ENCODE results near the gene ADPRM. TPM values are rescaled to one million over a fixed set of nuclear protein-coding genes. Genes with fewer than 3 reads are reported as not detected.
"Not testable (repeated sequence)": the region's sequence is repeated elsewhere in the genome, so short reads cannot be mapped to it uniquely, and the experiment has no call there.

ADPRM gene
- total RNA-seq, 1 donor from 2014 or later, result 5.9 TPM

DNA sequence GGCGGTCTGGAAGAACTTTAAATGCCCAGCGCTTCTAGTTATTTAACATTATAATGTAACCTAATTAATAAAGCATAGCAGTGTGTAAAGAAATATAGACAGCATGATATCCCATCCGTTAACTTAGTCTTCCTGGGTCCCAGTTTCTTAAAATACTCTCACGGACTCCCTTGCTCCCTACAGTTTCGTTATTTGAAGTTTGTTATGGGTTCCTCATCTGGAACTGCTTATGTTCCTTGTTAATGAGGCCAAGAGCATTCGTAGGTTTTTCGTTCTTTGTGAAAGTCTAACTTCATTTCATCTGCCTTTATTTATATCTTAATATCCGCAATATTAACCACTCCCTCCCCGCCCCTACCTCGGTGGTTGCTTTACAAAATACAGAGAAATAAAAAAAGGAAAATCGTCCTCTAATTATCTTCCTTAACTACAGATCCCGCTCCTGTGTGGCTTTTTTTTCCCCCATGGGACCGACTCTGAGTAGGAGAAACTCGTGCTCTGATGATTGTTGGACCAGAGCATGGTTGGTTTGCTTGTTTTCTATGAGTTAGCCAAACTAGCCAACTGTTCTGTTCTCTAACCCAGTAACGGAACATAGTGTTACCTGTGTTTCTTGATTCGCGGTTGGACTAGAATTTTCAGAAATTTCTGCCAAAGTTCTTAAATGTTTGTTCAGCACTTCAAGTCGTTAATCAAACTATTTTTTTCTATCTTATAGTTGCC lies 863 bp downstream of the ADPRM start:
- DNase-seq (ENCODE audit: extremely low read depth, low read depth, low spot score), result no peak

DNA sequence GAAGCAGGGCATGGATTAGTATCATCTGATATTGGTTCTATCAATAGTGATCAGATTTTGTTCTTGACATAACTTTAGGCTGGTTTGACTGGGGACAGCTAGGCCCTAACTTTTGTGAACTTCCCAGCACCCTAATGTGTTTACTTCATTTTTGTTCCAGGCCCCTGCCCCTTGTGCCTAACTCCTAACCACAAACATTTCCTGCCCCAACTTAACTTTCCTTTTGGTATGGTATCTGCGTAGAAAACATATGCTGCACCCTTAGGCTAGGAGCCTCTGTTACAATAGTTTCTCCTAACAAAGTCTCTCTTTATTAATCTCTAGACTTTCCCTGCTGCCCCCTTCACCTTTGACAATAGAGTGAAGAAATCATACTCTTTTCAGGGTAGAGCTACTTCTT lies 2.5 kb downstream of the ADPRM start:
- DNase-seq (ENCODE audit: extremely low read depth, low read depth, low spot score), result no peak

DNA sequence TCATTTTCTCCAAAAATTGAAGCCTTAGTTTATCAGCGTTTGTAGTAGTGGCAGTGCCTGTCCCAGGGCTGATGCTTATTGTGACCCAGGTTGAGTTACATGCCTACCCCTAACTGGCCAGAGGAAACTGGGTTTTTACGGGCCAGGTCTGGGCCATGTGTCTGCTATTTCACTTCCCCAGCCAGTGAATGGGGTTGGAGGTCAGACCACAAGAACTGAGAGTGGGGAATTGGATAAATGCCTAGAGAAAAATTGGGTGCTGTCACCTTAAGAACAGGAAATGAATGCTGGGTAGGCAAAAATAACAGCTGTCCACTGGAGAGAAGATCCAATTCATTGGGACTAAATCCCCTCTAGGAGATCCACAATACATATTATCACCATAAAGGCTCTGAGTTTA lies 5.2 kb downstream of the ADPRM start:
- DNase-seq (ENCODE audit: extremely low read depth, low read depth, low spot score), result no peak

DNA sequence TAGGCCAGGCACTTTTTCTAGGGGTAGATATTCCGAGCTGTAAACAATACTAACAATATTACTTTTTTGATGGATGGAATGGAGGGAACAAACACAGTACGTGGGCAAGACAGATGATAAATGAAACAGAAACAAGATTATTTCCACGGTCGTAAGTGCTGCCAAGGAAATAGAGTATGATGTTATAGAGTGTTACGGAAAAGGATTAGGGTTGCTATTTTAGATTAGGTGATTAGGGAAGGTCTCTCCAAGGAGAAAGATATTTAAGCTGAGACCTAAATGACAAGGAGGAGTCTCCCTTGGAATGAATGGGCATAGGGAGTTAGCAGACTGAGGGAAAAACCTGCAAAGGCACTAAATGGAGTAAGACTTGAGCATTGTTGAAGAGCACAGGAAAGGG lies 8.3 kb downstream of the ADPRM start:
- no peak for DNase-seq (ENCODE audit: extremely low read depth, low read depth, low spot score)

DNA sequence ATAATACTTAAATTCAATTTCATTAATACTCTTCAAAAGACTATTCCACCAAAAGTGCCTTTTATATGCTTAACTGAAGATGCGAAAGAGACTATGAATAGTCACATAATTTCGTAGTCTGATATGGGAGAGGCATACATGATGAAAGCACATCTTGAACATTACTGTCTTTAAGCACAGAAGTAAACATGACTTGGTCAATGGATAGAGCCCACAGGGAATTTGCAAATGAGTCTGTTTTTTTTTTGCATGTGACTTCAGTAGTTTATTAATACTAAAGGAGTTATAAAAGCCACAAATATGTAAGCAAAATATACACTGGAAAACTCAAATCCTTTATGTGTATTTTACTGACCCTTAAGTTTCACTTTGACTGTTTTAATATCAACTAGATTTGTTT lies 15.9 kb downstream of the ADPRM start:
- DNase-seq (ENCODE audit: extremely low read depth, low read depth, low spot score), result no peak

DNA sequence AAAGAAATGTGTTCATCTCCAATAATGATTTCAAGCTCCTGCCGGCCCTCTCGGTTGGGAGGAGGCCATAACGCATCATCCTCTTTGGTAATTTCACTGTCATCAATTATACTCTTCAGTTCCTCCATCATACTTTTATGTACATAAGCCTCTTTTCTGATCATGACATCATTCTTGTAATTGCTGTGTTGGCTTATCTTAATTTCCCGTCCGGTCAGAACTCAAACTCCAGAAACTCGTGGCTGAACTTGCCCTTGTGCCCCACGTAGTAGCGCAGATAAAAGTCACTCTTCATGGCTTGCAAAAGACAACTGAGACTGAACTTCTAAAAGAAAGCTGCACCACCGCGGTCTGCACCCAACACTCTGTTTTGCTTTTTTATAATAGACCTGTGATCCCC lies 18.8 kb downstream of the ADPRM start:
- no peak for DNase-seq (ENCODE audit: extremely low read depth, low read depth, low spot score)

DNA sequence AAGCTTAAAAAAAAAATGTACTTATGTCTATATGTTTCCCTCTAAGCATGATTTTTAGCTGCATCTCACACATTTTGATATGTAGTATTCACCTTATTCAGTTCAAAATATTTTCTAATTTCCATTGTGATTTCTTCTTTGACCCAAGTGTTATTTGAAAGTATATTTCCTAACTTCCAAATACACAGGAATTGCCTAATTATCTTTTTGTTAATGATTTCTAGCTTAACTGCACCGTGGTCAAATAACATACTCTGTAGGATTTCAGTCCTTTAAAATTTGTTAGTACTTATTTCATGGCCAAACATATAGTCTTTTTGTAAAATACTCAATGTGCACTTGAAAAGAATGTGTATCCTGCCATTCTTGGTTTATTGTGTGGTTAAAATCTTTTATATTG lies 21.2 kb downstream of the ADPRM start:
- no peak for DNase-seq (ENCODE audit: extremely low read depth, low read depth, low spot score)

DNA sequence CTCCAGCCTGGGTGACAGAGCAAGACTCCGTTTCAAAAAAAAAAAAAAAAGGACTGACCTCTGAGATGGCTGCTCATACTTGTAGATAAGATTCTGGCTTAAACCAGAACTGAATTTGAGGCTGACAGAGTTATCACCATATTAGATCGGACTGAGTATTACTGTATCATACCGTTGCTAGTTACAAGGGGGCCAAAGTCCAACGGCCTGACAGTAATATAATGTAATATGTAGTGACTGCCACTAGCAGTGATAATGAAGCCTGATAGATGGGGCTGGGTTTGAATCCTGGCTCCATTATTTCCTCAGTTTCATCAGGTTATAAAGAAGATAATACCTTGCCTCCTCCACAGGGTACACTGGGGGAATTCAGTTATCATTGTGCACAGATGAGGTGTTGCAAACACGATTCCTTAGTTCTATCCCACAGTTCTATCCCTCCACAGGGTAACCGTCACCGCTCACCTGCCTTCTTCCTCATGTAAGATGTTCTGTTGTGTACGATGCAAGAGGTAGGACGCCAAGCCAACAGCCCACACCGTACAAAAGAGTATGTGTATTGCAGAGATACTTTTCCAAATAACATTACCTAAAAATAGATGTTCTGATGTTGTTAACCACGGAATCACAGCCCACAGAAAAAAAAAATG lies 27.3 kb downstream of the ADPRM start:
- no peak for DNase-seq (ENCODE audit: extremely low read depth, low read depth, low spot score)

DNA sequence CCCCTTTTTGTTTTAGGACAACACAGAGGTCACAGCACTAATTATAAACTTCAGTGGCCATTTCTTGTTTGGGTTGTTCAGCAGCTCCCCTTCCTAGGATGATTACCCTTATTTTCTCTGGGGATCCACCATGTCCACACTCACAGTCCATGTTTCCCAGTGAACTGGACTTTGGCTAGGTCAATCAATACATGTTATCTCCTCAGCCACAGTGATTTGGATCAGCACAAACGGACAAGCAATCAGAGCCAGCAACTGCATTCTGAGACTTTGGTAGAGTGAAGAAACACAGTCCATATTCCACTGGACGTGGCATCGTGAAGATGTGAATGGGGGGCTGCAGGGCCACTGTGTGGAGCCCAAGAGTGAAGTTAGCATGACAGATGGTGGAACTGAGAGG lies 27.9 kb downstream of the ADPRM start:
- no peak for DNase-seq (ENCODE audit: extremely low read depth, low read depth, low spot score)

DNA sequence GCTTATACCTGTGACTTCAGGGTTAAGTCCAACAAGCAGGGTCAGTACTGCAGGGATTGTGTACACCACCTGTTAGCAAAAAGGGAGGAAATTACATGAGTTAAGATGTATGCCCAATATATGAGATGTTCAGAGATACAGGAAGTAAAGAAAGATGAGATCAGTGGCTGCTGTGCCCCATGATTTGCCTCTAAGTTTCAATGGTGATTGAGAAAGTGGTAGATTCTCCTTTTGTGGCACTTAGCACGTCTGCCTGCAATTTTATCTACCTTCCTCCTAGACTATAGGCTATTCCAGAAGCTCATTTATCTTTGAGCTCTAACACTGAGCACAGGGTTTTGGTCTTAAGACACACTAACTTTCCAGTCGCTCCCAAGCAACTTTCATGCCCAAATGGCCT lies 28.8 kb downstream of the ADPRM start:
- DNase-seq (ENCODE audit: extremely low read depth, low read depth, low spot score), result no peak

DNA sequence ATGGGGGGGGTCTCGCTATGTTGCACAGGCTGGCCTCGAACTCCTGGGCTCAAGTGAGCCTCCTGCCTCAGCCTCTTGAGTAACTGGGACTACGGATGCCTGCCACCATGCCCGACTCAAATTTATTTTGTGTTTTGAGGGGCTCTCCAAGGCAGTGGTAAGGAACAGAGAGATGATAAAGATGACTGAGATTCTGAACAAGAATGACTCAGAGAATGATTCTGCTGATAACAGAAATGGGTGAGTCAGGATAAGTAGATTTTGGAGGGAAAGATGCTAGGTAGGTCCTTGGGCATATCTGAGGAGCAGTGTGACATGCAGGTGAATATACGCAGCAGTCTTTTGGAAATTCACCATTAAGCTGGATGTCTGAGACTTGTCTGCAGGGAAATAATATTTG lies 29.8 kb downstream of the ADPRM start:
- DNase-seq (ENCODE audit: extremely low read depth, low read depth, low spot score), result no peak

DNA sequence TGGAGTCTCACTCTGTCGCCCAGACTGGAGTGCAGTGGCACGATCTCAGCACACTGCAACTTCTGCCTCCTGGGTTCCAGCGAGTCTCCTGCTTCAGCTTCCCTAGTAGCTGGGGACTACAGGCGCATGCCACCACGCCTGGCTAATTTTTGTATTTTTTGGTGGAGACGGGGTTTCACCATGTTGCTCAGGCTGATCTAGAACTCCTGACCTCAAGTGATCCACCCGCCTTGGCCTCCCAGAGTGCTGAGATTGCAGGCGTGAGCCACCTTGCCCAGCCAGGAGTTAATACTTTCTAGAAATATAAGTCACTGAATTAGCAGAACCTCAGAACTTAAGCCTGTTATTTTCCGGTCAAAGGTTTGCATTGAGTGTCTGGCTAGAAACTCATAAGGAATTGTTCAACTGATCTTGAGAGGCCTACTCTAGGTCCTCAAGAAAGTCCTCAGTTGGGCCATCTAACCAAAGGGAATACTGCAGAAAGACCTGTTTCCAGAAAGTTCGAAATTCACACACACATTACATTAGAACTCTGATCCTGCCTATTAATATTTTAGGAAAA lies 31.0 kb downstream of the ADPRM start:
- no peak for DNase-seq (ENCODE audit: extremely low read depth, low read depth, low spot score)

DNA sequence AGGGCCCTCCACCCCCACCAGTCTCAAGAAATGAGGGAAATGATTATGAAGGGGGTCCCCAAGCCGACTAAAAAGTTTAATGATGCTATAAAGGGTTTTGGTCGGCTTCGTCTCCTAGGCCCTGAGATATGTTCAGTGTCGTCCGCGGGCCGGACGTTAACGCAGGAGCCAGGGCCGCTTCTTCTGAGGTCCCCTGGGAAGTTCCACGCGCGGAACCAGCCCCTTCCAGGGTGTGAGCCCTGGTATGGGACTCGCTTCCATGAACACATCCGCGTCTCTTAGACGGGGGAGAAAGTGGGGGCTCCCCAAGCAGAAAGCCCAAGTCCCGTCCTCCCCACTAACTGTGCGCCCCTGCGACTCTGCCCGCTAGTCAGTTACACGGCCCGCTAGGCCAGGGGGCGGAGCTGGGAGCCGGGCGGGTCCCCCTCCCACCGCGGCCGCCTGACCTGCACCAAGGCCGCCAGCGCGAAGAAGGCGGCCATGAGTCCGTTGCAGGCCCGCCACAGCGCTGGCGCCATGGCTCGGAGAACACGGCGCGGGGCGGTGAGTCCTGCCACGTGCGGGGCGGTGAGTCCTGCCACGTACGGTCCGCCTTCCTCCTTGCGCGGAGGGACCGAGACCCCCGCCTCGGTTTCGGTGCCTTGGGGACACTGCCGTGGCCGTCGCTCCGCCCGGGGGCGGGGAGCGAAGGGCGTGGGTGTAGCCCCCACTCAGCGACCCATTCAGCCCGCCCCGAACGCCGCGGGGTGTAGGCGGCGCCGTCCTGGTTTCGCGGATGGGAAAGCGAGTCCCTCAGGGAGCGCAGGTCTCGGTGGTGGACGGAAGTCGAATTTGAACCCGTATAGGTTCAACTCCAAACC lies 32.2 kb downstream of the ADPRM start, which contains the start of gene TMEM220:
Gene TMEM220, minus strand, starts transcription at position 690 of the 860 bp plus-strand sequence. Its CDS starts 172 bp downstream, at position 518.
- DNase-seq (ENCODE audit: extremely low read depth, low read depth, low spot score), result no peak

DNA sequence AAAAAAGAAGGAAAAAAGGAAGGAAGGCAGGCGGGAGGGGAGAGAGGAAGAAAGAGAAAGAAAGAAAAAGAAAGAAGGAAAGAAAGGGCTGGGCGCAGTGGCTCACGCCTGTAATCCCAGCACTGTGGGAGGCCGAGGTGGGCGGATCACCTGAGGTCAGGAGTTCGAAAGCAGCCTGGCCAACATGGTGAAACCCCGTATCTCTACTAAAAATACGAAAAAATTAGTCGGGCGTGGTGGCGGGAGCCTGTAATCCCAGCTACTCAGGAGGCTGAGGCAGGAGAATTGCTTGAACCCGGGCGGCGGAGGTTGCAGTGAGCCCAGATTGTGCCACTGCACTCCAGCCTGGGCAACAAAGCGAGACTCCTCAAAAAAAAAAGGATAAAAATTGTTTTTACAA lies 32.9 kb downstream of the ADPRM start:
- DNase-seq (ENCODE audit: extremely low read depth, low read depth, low spot score), result not testable (repeated sequence)

DNA sequence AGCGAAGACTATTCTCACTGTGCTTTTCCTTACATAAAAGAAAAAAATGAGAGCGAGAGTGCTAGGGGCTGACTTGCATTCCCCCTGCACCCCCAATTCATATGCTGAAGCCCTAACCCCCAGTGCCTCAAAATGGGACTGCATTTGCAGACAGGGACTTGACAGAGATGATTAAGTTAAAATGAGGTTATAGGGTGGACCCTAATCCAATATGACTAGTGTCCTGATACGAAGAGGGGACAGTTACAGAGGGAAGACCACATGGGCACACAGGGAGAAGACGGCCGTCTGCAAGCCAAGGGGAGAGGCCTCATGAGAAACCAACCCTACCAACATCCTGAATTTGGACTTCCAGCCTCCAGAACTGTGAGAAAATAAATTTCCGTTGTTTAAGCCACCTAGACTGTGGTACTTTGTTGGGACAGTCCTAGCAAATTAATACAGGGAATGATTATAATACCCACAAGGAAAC lies 34.0 kb downstream of the ADPRM start:
- no peak for DNase-seq (ENCODE audit: extremely low read depth, low read depth, low spot score)

DNA sequence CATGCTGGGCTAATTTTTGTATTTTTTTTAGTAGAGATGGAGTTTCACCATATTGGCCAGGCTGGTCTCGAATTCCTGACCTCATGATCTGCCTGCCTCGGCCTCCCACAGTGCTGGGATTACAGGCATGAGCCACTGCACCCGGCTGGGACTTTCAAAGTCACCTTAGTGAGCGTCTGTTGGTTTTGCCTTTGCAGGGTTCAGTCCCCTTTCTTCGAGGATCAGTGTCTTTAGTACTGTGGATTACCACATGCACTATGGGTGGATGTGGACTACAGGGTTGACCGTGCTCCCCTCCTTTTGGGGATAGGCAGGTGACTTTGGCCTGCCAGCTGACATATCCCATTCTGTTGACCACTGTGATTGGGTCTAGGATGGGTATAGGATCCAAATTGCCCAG lies 34.7 kb downstream of the ADPRM start:
- DNase-seq (ENCODE audit: extremely low read depth, low read depth, low spot score), result not testable (repeated sequence)

DNA sequence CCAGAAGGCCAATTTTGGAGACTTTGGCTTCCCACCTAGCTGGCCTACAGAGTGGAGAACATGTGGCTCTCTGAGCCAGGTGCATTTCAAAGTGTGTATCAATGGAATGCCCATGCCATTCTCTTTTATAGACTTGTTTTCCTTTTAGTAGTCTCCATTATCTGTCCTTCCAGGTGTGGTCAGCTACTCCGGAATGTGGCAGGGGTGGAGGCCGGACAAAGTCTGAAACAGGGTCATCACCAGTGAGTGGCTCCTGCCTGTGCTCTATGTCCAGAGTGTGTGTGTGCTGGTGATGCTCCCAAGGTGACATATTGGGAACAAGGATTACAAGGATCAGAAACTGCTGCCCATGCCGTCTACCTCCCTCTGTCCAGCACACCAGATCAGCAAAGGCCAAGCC lies 36.3 kb downstream of the ADPRM start:
- DNase-seq (ENCODE audit: extremely low read depth, low read depth, low spot score), result no peak

DNA sequence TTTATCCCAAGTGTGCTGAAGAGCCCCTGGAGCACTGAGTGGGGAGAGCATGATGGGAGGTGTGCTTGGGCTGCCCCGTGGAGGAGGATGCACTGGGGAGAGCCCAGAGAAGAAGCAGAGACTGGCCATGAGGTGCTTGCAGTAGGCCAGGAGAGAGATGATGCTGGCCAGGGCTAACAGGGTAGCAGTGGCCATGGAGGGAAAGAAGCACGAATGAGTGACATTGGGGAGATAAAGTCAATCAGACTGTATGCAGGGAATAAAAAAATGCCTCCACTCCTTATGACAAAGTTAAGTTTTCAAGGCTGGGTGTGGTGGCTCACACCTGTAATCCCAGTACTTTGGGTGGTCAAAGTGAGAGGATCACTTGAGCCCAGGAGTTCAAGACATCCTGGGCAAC lies 37.9 kb downstream of the ADPRM start:
- DNase-seq (ENCODE audit: extremely low read depth, low read depth, low spot score), result no peak

DNA sequence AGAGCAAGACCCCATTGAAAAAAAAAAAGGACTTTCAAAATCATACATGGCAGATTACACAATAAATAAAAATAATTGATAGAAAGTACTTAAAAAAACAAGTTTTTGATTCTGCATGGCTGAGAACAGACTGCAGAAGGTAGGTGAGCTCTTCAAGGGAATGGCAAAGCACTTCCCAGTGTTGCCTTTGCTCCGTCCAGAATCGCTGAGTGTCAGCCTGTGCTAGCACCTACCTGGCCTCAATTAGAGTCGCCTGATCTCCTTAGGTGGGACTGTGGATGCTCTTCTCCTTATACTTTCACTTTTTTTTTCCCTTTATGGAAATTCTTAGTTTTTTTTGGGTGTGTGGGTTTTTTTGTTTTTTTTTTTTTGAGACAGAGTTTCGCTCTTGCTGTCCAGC lies 38.4 kb downstream of the ADPRM start:
- DNase-seq (ENCODE audit: extremely low read depth, low read depth, low spot score), result no peak

DNA sequence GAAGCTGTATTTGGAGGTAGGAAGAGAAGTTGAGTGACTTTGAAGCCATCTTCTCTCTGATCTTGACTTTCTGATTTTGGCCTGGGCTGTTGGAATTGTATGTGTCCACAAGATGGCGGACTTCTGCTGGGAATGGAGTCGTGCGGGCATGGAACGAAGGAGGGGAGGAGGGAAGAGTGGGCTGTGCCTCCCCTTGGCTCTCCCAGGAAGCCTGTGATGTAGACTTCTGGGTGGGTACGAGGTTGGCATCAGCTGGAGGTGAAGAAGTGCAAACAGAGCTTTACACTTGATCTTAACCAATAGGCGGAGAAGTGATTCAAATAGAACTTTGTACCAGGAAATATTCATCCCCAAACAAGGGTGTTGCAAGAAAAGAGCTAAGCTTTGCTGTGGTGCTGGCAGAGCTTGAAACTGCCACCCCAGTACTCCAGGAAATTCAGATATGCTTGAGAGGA lies 39.8 kb downstream of the ADPRM start:
- DNase-seq (ENCODE audit: extremely low read depth, low read depth, low spot score), result no peak

DNA sequence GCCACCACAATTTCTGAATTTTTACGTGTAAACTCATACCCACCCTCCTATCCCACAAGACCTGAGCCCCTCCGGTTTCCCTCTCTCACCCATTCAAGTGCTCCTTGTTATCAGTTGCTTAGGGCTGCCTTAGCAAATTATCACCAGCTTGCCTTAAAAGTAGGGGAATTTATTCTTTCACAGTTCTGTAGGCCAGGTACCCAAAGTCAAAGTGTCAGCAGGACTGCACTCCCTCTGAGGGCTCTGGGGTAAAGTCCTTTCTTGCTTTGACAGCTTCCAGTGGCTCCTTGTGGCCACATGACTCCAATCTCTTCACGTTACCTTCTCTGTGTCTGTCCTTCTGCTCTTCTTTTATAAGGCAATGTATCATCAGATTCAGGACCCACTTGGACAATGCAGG lies 40.3 kb downstream of the ADPRM start:
- no peak for DNase-seq (ENCODE audit: extremely low read depth, low read depth, low spot score)

Data from glomerular endothelial cell (primary cell).